ENCODE measurements around the gene SMNDC1.

DNA sequence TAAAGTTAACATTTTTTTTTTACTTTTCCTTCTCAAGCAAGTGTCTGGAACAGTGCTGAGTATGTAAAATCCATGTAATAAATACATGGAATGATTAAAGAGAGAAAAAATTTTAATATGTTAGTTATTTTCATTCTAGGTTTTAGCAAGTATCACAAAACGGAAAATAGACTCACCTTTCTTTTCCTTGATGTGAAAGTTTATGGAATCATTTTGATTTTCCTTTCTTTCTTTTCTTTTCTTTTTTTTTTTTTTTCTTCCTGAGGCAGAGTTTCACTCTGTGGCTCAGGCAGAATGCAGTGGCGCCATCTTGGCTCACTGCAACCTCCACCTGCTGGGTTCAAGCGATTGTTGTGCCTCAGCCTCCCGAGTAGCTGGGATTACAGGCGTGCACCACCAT, 28.1 kb downstream of the SMNDC1 start:
- TF ChIP-seq CEBPB (IDR thresholded peaks at IDR 0.05) (no peak), RAD21 (IDR thresholded peaks at IDR 0.05; ENCODE audit: low read depth) (no peak), NFIC (IDR thresholded peaks at IDR 0.05) (no peak), TAF1 (IDR thresholded peaks at IDR 0.05; ENCODE audit: low read depth) (no peak), EP300 (IDR thresholded peaks at IDR 0.05; ENCODE audit: borderline replicate concordance) (no peak), YY1 (IDR thresholded peaks at IDR 0.05; ENCODE audit: low read depth) (no peak), MAX (IDR thresholded peaks at IDR 0.05) (no peak), REST (IDR thresholded peaks at IDR 0.05; ENCODE audit: low read depth) (no peak), TCF12 (IDR thresholded peaks at IDR 0.05; ENCODE audit: low read depth) (no peak), FOXM1 (IDR thresholded peaks at IDR 0.05; ENCODE audit: borderline replicate concordance, low read depth) (no peak), EGR1 (IDR thresholded peaks at IDR 0.05) (no peak), TEAD4 (IDR thresholded peaks at IDR 0.05) (no peak), CREB1 (IDR thresholded peaks at IDR 0.05; ENCODE audit: low read depth) (no peak)
- TF ChIP-seq, protein P1, sequence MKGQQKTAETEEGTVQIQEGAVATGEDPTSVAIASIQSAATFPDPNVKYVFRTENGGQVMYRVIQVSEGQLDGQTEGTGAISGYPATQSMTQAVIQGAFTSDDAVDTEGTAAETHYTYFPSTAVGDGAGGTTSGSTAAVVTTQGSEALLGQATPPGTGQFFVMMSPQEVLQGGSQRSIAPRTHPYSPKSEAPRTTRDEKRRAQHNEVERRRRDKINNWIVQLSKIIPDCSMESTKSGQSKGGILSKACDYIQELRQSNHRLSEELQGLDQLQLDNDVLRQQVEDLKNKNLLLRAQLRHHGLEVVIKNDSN (IDR thresholded peaks at IDR 0.05), result no peak

All from Ishikawa (cell line).